Esophagus squamous epithelium (tissue), 4 donors: ENCODE results near the gene PLCXD3.

ENCODE experiments used
- CTCF ChIP-seq, 6 experiments: fragments of 450-650 bp in 4 of 6; fragments of 200-600 bp in 2 of 6; sonication (generic) in 2 of 6; IDR thresholded peaks; one replicate each; pipeline ENCODE4 v1.5.1; 2016 to 2019; ENCODE audit warnings: antibody characterized with exemption in 6 of 6, mild to moderate bottlenecking in 4 of 6, moderate library complexity in 4 of 6
- POLR2A ChIP-seq, 4 donors: fragments of 450-650 bp; IDR thresholded peaks; one replicate each; pipeline ENCODE4 v1.6.1; 2017; ENCODE audit warnings: antibody characterized with exemption in 4 of 4, mild to moderate bottlenecking in 4 of 4, moderate library complexity in 3 of 4

GRCh38 chr5:41275813-41276512 lies 234.4 kb downstream of the PLCXD3 start:
- no peak for TF ChIP-seq CTCF (IDR thresholded peaks at IDR 0.05)
- no peak for TF ChIP-seq POLR2A (IDR thresholded peaks at IDR 0.05)
